ENCODE measurements around the gene DDIT3.
"Not testable (repeated sequence)": the region's sequence is repeated elsewhere in the genome, so short reads cannot be mapped to it uniquely, and the experiment has no call there.

DDIT3 gene

GRCh38 chr12:57520053-57520818 lies at the start of gene DDIT3:
DDIT3 (minus strand) TSS chr12:57520514; CDS start chr12:57517406, 3,108 bp downstream.
- peak; percentile 99 for DNase-seq

- DNase-seq = no peak
These were observed 49.5 kb upstream of the DDIT3 start for GRCh38 chr12:57569858-57570257.

GRCh38 chr12:57568838-57569237 lies 48.5 kb upstream of the DDIT3 start:
- DNase-seq = no peak

- DNase-seq = no peak
These were observed 43.9 kb upstream of the DDIT3 start for GRCh38 chr12:57564178-57564740.

- DNase-seq = no peak
These were observed 43.0 kb upstream of the DDIT3 start for GRCh38 chr12:57563358-57563757.

GRCh38 chr12:57561117-57561516 lies 40.8 kb upstream of the DDIT3 start:
- DNase-seq = not testable (repeated sequence)

- DNase-seq = no peak
These were observed 40.2 kb upstream of the DDIT3 start for GRCh38 chr12:57560516-57560915.

- DNase-seq = no peak
These were observed 38.5 kb upstream of the DDIT3 start for GRCh38 chr12:57558864-57559263.

- no peak for DNase-seq
These were observed 34.6 kb upstream of the DDIT3 start for GRCh38 chr12:57554897-57555296.

GRCh38 chr12:57554453-57554852 lies 34.1 kb upstream of the DDIT3 start:
- DNase-seq = no peak

GRCh38 chr12:57553343-57554202 lies 33.3 kb upstream of the DDIT3 start:
- peak; percentile 47 for DNase-seq

- DNase-seq = no peak
These were observed 32.6 kb upstream of the DDIT3 start for GRCh38 chr12:57552835-57553313.

GRCh38 chr12:57552306-57552651 lies 32.0 kb upstream of the DDIT3 start:
- DNase-seq = no peak

- no peak for DNase-seq
These were observed 31.5 kb upstream of the DDIT3 start for GRCh38 chr12:57551637-57552305.

GRCh38 chr12:57550641-57551549 lies 30.6 kb upstream of the DDIT3 start:
- no peak for DNase-seq

- no peak for DNase-seq
These were observed 29.8 kb upstream of the DDIT3 start, which contains the start of gene KIF5A for GRCh38 chr12:57549909-57550640. KIF5A (plus strand) TSS chr12:57550044; CDS start chr12:57550272, 228 bp downstream.

- DNase-seq = no peak
These were observed 29.0 kb upstream of the DDIT3 start for GRCh38 chr12:57549203-57549908.

- DNase-seq = no peak
These were observed 28.2 kb upstream of the DDIT3 start for GRCh38 chr12:57548488-57548887.

- DNase-seq = no peak
These were observed 27.6 kb upstream of the DDIT3 start for GRCh38 chr12:57548013-57548315.

GRCh38 chr12:57547288-57548012 lies 27.1 kb upstream of the DDIT3 start:
- DNase-seq = no peak

Data from NCI-H2107 (cell line).